AG09319 (cell line): ENCODE results near the gene GGT7.

Experiments used
- DNase-seq: peaks from one replicate; pipeline ENCODE4 v3.0.0-alpha.2; 2010; ENCODE audit warnings: low read depth; ENCODE audit errors: extremely low read depth
- TF ChIP-seq, protein P1 (sequence below): IDR thresholded peaks from 2 replicates; pipeline ENCODE4 v1.5.1; 2011; ENCODE audit warnings: low read depth, mild to moderate bottlenecking, inconsistent platforms, low read length, moderate library complexity

GGT7 gene

DNA sequence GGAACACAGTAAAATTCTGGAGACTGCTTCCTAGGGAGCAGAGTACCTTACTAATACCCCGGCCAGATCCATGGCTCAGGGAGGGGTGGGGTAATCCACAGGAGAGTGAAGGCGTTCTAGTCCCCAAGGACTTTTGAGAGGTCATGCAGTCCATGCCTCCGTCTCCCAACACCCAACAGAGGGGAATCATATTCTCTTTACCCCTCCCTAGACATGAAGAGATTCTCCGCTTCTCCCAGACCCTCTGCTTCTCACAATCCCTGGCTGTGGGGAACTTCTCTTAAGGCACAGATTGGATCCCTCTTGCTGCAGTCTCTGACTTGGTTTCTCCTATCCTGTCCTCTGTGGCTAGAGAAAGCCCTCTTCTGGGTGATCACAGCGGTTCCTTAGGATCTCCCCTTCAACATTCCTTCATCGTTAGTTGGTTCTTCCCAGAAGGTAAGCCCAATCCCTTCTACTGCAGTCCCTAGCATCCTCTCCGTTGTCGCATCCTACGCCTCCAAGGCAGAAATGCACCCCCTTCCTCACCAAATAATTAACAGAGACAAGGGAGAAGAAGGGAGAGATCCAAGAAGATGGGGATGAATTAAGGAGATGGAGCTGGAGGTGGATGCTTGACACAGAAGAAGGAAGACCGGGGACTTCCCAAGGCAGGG lies 562 bp downstream of the GGT7 start:
- TF ChIP-seq, protein P1, sequence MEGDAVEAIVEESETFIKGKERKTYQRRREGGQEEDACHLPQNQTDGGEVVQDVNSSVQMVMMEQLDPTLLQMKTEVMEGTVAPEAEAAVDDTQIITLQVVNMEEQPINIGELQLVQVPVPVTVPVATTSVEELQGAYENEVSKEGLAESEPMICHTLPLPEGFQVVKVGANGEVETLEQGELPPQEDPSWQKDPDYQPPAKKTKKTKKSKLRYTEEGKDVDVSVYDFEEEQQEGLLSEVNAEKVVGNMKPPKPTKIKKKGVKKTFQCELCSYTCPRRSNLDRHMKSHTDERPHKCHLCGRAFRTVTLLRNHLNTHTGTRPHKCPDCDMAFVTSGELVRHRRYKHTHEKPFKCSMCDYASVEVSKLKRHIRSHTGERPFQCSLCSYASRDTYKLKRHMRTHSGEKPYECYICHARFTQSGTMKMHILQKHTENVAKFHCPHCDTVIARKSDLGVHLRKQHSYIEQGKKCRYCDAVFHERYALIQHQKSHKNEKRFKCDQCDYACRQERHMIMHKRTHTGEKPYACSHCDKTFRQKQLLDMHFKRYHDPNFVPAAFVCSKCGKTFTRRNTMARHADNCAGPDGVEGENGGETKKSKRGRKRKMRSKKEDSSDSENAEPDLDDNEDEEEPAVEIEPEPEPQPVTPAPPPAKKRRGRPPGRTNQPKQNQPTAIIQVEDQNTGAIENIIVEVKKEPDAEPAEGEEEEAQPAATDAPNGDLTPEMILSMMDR: no peak
- DNase-seq: no peak

DNA sequence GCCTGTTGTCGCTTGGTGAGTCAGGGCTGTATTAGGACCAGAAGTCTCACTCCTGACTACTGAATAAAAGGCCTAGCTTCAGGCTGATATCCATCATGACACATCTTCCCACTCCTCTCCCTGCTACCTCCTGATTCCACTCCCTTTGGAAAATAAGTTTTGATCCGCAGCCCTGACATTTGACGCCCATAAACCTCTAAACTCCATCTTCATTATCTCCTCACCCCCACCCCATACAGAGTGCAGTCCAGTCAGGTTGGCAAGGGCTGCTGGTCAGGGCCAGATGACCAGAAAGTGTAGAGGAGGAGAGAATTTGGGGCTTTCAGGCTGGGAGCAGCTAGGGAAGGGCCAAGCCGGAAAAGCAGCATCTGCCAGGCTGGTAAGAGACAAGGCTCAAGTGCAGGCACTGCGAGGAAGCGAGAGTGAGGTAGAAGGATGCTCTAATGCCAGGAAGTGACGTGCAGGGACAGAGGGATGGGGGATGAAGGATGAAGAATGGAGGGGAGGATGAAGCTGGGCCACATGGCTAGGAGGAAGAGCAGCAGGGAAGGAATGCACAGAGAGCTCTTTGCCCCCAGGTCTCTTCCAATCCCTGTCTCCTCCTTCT lies 1.2 kb downstream of the GGT7 start:
- TF ChIP-seq, protein P1: no peak
- no peak for DNase-seq

DNA sequence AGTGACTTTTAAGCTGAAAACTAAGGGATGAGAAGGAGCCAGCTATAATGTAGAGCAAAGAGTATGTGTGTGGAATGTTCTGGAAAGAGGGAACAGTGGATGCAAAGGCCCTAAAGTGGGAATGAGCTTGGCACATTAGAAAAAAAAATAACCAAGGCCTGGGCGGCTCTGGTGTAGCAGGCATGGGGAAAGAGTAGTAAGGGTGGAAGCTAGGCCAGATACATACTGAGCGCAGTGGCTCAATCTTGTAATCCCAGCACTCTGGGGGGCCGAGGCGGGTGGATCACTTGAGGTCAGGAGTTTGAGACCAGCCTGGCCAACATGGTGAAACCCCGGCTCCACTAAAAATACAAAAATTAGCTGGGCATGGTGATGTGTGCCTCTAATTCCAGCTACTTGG lies 8.4 kb downstream of the GGT7 start:
- TF ChIP-seq, protein P1: no peak
- DNase-seq: no peak

DNA sequence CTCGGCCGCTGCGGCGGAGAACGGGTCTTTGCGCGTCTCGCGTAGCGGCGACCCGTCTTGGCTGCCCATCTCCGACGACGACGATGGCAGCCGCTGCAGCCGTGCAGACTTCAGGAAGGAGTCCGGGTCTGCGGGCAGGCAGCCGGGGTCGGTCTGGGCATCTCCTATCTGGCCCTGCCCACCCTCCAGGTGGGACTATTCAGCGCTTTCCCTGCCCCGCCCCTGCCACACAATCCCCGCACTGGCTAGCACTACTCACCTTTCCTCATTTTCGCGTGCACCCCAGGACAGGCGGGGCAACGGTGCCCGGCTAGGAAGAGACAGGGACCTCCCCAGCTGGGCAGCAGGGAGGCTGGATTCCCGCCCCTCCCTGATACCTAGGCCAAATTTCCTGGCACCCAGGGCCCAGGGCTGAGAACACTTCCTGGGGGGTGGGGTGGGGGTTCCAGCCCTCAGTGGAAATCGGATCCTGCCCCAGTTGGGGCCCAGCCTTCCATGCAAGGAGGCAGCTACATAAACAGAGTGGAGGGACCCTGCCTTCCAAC lies 9.2 kb downstream of the GGT7 start:
- TF ChIP-seq, protein P1: no peak
- no peak for DNase-seq

DNA sequence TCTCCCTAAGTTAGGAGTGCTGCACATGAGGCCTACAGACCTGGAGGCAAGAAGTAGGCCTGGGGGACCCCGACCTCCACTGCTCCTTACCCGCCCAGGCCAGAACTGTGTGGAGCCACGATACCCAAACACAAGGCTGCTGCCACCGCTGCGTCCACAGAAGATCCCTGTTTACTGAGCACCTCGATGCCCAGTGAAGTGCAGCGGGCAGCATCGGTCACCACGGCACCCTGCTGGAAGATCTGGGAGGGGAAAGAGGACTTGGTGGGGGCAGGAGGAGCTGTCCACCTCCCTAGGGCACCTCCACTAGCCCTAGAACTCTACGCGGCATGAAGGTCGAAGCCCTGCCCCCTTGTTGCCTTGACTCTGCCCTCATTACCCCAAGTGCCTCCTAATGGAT lies 9.9 kb downstream of the GGT7 start:
- DNase-seq: no peak
- TF ChIP-seq, protein P1: no peak

DNA sequence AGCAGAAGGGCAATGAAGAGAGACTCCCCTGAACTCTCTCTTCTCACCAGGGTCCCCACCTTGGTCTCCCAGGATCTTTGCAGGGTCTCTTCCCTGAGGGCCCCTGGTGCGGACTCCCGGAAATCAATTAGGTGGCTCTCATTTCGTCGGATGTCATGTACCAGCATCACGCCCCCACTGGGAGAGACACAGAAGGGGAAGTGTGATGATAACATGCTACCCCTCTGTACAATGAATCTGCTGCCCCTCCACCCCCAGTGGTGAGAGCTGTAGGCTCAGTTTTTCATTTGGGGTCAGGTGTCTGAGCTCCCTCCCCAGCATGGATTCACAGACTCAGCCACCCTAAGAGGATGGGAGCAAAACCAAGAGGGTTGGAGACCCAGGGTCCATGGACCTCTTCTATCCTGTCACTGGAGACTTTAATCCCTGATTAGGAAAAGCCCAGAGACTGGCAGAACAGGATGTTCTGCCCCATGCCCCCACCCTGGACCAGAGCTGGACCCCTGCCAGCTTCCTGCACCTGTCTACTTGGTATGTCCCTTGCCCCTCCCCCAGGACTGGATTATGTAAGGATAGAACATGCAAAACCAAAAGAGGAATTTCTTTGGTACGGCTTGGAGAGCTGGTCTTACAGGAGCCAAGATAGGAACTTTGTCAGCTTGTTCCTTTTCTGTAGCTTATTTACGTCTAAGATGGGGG lies 11.1 kb downstream of the GGT7 start:
- DNase-seq: no peak
- TF ChIP-seq, protein P1: no peak

DNA sequence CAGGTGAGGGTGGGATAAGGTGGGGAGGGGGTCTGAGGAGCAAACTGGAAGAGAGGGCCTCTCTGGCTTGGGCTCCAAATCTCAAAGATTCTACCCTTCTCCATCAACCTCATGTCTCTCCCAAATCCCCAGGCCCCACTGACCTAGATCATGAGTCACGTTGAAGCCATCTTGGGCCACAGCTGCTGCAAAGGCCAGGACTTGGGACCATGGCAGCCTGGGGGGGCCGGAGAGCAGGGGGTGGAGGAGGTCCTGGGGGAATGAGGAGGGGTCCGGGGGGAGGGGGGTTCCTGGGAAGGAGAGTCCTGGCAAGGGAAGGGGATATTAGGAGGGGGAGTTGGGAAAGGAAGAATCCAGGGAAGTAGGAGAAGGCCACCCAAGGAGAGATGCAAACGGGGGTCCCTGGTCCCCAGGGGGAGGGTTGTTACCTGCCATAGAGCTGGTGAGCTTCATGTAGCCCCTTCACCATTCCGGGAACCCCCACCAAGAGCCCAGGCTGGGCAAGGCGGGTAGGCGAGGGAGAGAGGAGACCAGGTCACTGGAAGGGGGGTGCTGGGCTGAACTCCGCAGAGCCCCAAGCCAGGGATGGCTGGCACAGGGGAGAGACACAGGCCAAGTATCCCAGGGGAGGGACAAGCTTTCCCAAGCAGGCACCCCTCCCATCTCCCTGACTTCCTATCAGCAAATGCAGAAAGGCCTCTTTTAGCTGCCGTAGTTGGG lies 12.7 kb downstream of the GGT7 start:
- TF ChIP-seq, protein P1: no peak
- no peak for DNase-seq
